Stimulated activated CD4-positive, alpha-beta T cell treated with anti-CD3 and anti-CD28 coated beads, Interleukin-15, amount 100 ng/mL, for 1 hour (primary cell): ENCODE results near the gene DGAT2L6.
"Not testable (repeated sequence)": the region's sequence is repeated elsewhere in the genome, so short reads cannot be mapped to it uniquely, and the experiment has no call there.

Experiments used
- DNase-seq, 2 donors: peaks; one replicate each; pipeline ENCODE4 v3.0.0-alpha.2; 2020; ENCODE audit warnings: low read depth in 1 of 2, low spot score in 1 of 2

Gene DGAT2L6

GRCh38 chrX:70196961-70197720 lies 19.9 kb downstream of the DGAT2L6 start:
- DNase-seq, result peak; percentile 9 to 28

- DNase-seq, result no peak
These were observed 24.4 kb downstream of the DGAT2L6 start for GRCh38 chrX:70201732-70202131.

- no peak for DNase-seq
These were observed 31.2 kb downstream of the DGAT2L6 start for GRCh38 chrX:70208479-70208878.

- DNase-seq, result not testable (repeated sequence)
These were observed 32.3 kb downstream of the DGAT2L6 start for GRCh38 chrX:70209570-70209969.

GRCh38 chrX:70219938-70220764 lies 42.9 kb downstream of the DGAT2L6 start:
- no peak for DNase-seq

GRCh38 chrX:70226048-70226447 lies 48.8 kb downstream of the DGAT2L6 start:
- no peak for DNase-seq

GRCh38 chrX:70226687-70227086 lies 49.4 kb downstream of the DGAT2L6 start:
- DNase-seq, result no peak

- DNase-seq, result no peak
These were observed 54.4 kb downstream of the DGAT2L6 start for GRCh38 chrX:70231666-70232065.

- DNase-seq, result no peak
These were observed 57.1 kb downstream of the DGAT2L6 start, which contains the start of gene AWAT1 for GRCh38 chrX:70234355-70234754. AWAT1 (plus strand) TSS chrX:70234655; CDS start chrX:70234696, 41 bp downstream.

GRCh38 chrX:70240751-70241150 lies 63.5 kb downstream of the DGAT2L6 start:
- DNase-seq, result no peak

- no peak for DNase-seq
These were observed 64.2 kb downstream of the DGAT2L6 start for GRCh38 chrX:70241501-70241900.

- not testable (repeated sequence) for DNase-seq
These were observed 66.3 kb downstream of the DGAT2L6 start for GRCh38 chrX:70243601-70244000.

GRCh38 chrX:70244881-70245280 lies 67.6 kb downstream of the DGAT2L6 start:
- DNase-seq, result no peak

GRCh38 chrX:70247252-70247651 lies 70.0 kb downstream of the DGAT2L6 start:
- no peak for DNase-seq

- DNase-seq, result no peak
These were observed 75.2 kb downstream of the DGAT2L6 start for GRCh38 chrX:70252491-70252890.

- no peak for DNase-seq
These were observed 76.2 kb downstream of the DGAT2L6 start for GRCh38 chrX:70253377-70254062.

- DNase-seq, result no peak
These were observed 76.7 kb downstream of the DGAT2L6 start for GRCh38 chrX:70254063-70254400.

GRCh38 chrX:70254909-70255308 lies 77.6 kb downstream of the DGAT2L6 start:
- no peak for DNase-seq
